ENCODE results near the gene RAB9A.
"Not testable (repeated sequence)": the region's sequence is repeated elsewhere in the genome, so short reads cannot be mapped to it uniquely, and the experiment has no call there.

RAB9A gene

DNA sequence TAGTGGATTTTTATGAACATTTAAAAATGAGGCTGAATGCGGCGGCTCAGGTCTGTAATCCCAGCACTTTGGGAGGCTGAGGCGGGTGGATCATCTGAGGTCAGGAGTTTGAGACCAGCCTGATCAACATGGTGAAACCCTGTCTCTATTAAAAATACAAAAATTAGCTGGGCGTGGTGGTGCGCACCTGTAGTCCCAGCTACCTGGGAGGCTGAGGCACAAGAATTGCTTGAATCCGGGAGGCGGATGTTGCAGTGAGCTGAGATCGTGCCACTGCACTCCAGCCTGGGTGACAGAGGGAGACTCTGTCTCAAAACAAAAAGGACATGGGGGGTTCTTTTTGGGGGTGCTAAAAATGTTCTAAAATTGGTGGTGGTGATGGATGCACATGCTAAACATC lies 19.2 kb upstream of the RAB9A start:
- not testable (repeated sequence) for DNase-seq (ENCODE audit: low read depth)

DNA sequence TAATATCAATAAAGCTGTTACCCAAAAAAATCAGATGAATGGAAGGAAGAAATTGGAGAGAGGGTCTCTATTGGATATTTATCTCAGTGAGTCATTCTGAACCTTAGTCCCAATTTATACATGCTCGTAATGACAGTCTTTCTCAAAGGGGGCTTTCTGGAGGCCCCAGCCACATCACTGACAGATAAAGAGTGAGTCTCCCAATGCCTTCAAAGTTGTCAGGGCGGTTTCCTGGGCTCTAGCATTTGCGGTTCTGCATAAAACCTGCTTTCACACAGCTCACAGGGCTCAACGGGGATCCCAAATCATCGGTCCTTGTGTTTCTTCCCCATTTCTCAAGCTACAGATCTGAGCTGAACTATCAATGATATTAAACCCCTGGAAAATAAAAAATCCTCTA lies 18.7 kb upstream of the RAB9A start:
- no peak for DNase-seq (ENCODE audit: low read depth)

DNA sequence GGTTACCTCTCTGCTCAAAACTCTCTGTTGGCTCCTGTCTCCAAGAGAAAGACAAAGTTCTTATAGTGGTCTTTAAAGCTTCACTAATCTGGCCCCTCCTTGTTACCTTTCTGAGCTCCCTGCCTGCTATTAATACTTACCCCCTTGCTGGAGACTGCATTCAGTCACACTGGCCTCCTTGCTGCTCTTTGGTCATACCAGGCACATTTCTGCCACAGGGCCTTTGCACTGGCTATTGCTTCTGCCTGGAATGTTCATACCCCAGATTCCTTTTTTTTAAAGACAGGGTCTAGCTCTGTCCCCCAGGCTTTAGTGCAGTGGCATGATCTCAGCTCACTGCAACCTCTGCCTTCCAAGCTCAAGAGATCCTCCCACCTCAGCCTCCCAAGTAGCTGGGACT lies 15.9 kb upstream of the RAB9A start:
- DNase-seq (ENCODE audit: low read depth) = no peak

DNA sequence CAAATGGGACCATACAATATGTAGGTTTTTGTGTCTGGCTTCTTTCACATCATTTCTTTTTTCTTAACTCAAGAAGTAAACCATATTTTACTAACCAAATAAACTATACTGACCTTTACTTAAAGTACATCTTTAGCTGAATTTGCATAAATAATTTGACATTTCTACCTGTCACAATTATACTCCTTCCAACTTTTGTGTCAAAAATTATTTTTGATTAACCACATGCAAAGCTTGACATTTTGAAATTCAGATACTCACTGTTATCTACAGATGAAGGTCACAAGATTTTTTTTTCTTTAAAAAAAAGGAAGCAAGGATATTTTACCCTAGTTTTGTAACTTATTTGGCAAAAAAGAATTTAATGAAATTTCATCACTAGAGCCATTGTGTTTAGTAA lies 12.0 kb upstream of the RAB9A start:
- DNase-seq (ENCODE audit: low read depth) = no peak

DNA sequence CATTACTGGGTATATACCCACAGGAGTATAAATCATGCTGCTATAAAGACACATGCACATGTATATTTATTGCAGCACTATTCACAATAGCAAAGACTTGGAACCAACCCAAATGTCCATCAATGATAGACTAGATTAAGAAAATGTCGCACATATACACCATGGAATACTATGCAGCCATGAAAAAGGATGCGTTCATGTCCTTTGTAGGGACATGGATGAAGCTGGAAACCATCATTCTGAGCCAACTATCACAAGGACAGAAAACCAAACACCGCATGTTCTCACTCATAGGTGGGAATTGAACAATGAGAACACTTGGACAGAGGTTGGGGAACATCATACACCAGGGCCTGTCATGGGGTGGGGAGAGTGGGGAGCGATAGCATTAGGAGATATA lies 9.2 kb upstream of the RAB9A start:
- not testable (repeated sequence) for DNase-seq (ENCODE audit: low read depth)

DNA sequence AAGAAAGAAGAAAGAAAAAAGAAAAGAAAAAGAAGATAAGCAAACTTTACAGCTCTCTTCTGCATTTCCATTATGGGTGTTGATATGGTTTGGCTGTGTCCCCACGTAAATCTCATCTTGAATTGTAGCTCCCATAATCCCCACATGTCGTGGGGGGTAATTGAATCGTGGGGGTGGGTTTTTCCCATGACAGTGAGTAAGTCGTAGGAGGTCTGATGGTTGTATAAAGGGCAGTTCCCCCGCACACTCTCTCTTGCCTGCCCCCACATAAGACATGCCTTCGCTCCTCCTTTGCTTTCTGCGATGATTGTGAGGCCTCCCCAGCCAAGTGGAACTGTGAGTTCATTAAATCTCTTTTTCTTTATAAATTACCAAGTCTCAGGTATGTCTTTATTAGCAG lies 7.3 kb upstream of the RAB9A start:
- no peak for DNase-seq (ENCODE audit: low read depth)

DNA sequence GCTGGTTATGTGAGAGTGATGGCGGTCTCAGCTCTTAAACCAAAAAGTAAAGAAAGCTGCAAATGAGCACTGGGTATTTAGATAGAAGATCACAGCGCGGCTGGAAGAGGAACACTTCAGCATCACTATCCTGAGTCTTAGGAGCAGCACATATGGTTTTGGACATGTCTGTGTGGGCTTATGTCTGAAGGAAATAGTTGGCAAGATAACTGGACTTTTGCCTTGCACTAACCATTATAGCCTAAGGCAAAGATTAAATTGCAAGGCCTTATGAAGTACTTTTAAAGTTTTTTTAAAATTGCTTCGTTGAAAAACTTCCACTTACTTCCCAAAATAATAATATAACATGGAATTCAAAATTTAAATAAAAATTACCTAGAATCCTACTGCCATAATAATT lies 4.6 kb upstream of the RAB9A start:
- DNase-seq (ENCODE audit: low read depth) = no peak

DNA sequence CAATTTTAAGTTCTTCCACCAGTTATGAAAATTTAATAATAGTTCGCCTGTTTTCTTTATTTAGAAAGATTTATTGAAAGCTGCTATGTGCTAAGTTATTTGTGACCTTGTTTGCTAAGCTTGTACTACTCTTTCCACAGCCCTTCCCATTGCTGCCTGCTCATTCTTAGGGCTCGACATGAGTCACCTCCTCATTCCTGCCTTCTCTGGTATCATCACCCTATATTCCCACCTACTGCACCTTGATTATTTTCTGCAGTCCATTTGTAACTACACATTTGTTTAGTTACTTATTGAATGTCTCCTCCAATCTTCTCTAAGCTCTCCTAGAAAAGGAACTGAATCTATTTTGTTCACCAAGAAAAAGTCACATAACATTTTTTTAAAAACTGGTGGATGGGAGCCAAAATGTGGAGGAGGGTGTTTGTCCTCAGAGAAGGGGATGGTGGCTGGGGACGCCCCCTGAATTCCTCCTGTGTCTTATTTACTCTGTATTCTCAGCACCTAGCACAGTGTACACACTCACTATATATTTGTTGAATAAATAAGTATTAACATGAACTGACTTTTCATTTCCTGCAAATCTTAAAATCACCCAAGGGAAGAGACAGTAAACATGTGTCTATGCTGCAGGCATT lies 3.7 kb upstream of the RAB9A start:
- no peak for DNase-seq (ENCODE audit: low read depth)

DNA sequence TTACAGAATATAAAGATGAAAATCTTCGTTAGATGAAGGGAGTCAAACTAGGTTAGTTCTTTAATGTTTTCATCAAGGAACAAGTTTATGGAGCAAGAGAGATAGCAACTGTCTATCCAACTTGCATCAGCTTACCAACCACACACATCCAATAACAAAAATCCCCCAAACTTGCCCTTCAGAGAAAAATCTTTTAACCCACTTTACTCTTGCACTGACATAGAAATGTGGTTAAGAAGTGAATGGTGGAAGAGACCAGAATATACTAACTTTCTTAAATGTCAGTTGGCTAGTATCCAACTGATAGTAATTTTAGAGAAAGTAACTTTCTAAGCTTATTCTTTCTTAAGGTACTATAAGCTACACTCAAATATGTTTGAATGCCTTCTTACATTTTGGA lies 1.7 kb upstream of the RAB9A start:
- DNase-seq (ENCODE audit: low read depth) = no peak

DNA sequence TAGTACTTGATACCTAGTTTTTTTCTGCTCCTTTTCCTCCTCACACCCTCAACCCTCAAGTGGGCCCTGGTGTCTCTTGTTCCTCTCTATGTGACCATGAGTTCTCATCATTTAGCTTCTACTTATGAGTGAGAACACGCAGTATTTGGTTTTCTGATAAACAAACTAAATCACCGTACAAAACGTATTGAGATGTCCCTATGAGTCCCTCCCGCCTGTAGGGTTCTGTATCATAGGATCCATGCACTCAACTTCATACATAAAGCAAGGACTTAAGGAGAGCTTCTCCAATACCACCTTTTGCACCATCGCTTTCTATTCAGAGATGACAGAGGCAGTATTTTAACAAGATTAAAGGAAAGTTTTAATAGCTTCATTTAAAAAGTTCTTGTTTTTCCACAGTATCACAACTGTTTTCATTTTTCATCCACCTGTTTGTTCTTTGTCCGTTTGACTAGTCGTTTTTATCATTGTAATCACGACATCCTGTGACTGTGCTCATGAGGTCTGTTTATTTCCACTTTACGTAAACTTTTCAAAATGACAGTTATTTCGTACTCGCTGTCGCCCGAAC lies 457 bp upstream of the RAB9A start:
- DNase-seq (ENCODE audit: low read depth) = no peak

DNA sequence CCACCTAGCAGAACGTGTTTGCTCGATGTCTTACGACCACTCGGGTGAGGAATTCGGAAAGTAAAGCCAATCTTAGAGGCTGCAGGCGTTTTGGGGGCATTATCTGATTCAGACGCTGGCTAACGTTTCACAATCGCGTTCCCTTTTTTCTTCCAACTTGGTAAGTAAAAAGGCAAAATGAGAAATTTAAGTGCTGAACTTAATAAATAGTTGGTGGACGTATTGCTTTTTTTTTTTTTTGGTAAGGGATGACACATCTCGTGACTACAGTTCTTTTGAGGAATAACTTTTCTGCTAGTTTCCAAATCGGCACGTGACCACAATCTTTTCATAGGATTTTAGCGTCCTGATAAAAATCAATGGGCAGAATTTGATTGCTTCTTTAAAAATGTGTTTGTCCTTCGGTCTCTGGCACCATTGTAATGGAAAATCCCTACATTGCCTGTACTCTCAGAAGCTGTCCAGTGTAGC lies 848 bp downstream of the RAB9A start:
- DNase-seq (ENCODE audit: low read depth) = no peak

DNA sequence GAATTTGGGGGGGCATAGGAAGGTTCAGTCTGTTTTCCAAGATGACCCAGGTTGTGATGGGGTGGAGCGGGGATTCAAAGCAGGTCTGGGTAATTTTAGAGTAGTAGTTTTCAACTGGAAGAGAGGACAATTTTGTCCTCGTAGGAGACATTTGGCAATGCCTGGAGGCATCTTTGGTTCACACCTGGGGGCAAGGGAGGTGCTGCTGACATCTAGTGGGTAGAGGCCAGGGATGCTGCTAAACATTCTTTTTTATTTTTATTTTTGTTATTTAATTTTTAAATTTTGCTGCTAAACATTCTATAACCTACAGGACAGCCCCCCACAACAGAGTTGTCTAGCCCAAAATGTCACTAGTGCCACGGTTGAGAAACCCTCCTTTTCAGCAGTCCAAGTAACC lies 1.9 kb downstream of the RAB9A start:
- no peak for DNase-seq (ENCODE audit: low read depth)

DNA sequence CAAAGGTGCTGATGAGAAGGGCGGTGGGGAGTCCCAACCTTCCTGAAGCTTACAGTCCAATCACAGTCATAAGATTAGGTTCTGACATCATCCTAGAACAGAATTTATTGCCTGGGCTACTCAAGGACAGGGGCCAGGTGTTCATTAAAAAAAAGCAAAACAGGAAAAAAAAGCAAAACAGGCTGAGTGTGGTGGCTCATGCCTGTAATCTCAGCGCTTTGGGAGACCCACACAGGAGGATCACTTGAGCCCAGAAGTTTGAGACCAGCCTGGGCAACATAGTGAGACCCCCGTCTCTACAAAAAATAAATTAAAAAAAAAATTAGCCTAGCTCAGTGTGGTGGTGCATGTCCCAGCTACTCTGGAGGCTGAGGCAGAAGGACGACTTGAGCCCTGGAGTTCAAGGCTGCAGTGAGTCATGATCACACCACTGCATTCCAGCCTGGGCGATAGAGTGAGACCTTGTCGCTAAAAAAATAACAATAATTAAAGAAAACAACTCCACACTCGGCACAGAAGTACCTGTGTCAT lies 3.0 kb downstream of the RAB9A start:
- no peak for DNase-seq (ENCODE audit: low read depth)

DNA sequence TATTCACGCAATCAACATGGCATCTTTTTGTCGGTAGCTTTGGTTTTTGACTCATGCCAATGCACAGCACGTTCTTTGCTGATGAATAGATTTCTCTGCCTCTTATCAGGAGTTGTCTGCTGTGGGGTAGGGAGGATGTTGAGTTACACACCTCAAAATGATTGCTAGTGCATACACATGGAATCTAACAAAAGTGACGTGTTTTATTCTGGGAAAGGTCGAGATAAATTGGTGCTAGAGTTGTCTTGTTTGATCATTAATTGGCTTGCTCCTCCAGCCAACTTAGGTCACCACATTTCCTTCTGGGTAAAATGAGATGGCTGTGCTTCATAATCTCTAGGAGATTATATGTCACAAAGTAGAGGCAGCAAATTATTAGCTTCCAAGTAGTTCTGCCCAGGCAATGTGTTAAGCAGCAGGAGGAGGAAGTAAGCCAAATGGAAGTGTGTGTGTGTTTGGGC lies 3.9 kb downstream of the RAB9A start:
- no peak for DNase-seq (ENCODE audit: low read depth)

DNA sequence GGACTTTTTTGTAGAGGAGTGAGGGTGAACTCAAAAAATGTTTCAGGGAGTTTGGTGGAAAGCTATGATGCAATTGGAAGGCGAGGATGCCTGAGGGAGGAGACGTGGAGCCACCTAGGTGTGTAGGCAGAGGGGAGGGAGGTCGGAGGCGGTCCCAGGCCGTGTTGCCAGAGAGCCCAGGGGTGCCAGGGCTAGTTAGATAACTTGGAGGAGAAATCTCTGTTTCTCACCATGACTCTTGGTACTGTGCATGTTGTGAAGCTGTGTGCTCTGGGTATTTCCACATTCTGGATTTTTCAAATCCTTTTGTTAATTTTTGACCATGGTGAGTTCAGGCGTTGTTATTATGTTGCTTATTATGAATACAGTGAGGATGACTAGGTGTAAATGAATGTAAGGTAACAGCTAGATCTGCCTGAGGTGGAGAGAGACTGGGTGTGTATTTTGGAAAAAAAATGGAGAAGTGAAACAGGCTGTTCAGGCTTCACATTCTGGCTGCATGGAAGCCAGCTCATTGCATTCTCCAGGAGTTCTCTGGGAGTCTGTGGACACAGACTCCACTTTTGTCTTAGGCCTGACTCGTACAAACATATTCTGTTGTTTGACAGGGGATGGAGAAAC lies 4.5 kb downstream of the RAB9A start:
- no peak for DNase-seq (ENCODE audit: low read depth)

DNA sequence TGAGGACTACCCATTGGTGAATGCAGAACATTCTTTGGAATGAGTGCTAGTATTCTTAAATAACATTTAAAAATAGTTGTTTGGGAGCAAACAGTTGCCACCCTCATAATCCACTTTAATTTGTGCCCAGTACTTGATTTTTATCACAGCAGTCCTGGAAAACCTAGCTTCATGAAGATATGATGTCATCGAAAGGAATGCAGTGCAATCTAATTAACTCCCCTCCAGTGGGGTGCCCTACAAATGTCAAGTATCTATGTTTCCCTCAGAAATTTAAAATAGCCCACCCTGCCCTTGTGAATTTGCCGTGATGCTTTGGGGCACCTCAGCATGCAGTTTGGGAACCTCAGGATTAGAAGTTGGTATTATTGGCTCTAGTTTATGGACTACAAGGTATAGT lies 5.4 kb downstream of the RAB9A start:
- DNase-seq (ENCODE audit: low read depth) = no peak

DNA sequence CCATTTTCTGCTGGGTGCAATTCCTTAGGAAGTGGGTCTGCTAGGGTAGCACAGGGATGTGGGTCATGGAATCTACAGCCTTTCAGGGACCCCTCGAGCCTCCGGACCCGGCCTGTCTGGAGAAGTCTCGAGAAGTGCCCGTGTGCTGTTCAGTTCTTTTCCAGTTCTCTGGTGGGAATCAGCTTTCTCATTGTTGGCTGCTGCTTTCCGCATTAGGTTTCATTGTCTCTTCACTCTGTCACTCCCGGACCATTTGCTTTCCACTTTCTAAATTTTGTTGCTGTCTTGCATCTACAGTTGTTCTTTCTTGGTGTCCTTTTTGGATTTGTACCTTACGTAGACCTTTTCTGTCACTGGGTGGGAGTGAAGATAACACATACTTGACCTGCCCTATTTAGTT lies 6.1 kb downstream of the RAB9A start:
- no peak for DNase-seq (ENCODE audit: low read depth)

DNA sequence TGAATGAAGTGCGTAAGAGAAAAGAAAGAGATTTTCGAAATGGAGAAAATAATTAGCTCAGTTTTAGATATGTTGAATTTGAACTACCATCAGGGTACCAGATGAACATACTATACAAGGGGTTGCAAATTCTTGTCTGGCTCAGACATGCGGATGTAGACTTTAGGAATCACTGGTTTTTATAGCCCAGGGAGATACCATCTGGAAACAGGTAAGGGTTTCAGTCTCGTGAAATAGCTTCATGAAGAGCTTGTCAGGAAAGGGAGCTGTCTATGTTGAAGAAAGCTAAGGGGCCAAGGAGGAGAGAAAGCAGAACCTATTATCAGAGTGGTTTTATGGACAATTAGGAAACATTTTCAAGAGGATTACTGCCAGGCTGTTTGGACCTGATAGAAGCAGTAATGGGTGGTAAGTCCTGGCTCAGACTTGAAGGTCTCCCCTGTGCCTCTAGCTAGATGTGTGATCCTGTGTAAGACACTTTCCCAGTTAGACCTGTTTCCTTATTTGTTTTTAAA lies 6.7 kb downstream of the RAB9A start:
- no peak for DNase-seq (ENCODE audit: low read depth)

DNA sequence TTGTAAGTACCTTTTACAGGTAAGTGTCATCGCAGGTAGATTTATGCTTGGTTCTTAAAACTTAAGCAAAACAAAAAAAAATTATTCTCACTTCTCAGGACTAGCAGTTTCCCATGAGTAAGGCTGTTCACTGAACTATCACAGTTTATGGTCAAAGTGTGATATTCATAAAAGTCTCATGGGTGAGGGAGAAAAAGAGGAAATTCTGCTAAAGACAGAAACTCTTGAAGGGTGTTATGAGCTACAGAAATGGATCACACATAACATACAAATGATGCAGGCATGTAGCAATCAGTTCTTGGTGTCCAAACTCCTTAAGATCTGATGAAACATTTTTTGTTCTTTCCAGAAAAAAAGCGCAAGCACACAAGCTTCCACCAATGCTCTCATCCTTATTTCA lies 8.5 kb downstream of the RAB9A start:
- DNase-seq (ENCODE audit: low read depth) = no peak

DNA sequence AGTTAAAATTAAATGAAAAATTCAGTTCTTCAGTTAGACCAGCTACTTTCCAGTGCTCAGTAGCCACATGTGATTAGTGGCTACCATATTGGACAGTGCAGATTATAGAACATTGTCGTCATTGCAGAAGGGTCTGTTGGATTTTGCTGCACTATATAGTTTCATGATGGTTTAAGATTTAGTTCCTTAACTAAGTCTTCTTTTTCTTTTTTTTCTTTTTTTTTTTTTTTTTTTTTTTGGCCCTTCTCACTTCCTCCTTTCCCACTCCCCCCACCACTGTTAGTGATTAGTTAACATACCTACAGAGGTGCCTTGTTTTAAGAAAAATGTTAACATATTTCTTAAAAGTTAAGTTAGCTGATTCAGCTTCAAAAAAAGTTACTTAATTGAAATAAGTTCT lies 9.0 kb downstream of the RAB9A start:
- no peak for DNase-seq (ENCODE audit: low read depth)

DNA sequence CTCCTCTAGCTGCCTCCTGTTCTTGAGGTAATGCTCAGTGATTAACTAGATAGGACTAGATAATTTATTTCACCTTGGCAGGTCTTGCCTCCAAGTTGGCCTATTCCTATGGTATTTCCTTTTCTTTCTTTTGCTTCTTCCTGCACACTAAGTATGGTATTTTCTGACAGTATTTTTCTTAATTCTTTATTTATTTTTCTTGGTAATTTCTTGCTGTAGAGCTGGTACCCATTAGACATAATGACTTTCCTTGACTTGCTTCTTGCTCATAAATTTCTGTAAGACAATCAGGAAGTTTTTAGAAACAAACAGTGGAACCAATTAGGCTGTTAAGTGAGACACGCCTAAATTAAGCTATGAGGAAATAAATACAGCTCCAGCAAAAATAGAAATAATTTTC lies 9.5 kb downstream of the RAB9A start:
- no peak for DNase-seq (ENCODE audit: low read depth)

DNA sequence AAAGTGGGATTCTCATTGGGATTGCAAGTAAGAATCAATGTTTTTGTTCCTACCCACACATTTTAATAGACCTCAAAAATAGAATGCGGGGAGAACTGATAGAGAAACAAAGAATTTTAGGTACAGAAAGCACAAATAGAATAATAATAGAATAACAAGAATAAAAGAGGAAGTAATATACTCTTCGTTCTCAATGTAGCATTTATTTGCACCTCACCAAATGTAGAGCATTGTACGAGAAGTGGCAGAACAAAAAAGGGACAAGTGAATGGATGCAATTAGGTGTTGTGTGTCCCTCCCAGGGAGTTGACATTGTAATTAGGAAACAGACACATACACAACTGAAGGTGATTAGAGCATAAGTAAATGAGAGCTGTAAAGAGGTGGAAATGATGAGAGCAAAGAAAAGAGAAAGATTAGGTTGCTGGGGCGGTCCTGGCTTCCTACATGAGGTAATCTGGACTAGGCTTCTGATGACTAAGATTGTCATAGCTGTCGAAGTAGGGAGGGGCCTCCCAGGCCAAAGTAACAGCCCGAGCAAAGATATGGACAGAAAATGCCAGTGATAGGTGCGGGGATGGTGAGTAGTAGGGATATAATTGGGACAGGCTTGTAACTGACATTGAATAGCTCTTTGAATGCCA lies 10.4 kb downstream of the RAB9A start:
- no peak for DNase-seq (ENCODE audit: low read depth)

DNA sequence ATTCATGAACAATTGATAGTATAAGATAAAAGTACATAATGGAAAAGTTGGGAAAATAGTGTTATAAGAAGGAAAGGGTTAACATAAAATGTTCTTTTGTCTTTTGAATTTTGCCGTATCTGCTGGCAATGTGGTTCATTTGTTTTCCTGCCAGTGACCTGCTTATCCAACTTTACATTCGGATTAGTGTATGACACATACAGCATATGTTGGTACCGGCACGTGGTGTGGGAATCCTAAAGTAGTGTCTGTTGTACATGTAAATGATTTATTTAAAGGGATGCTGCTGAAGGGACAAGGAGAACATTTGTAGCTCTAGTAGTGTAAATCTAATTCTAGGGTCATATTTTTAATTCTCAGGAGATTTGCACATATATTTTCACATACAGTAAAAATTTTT lies 11.5 kb downstream of the RAB9A start:
- no peak for DNase-seq (ENCODE audit: low read depth)
